ENCODE measurements around the gene DCT.

Gene DCT

GRCh38 chr13:94395860-94396259 is 83.6 kb downstream of the DCT start:
- peak; percentile 16 for DNase-seq (ENCODE audit: low spot score)

GRCh38 chr13:94394723-94395122 is 84.8 kb downstream of the DCT start:
- no peak for DNase-seq (ENCODE audit: low spot score)

GRCh38 chr13:94390881-94391280 is 88.6 kb downstream of the DCT start:
- no peak for DNase-seq (ENCODE audit: low spot score)

DNA sequence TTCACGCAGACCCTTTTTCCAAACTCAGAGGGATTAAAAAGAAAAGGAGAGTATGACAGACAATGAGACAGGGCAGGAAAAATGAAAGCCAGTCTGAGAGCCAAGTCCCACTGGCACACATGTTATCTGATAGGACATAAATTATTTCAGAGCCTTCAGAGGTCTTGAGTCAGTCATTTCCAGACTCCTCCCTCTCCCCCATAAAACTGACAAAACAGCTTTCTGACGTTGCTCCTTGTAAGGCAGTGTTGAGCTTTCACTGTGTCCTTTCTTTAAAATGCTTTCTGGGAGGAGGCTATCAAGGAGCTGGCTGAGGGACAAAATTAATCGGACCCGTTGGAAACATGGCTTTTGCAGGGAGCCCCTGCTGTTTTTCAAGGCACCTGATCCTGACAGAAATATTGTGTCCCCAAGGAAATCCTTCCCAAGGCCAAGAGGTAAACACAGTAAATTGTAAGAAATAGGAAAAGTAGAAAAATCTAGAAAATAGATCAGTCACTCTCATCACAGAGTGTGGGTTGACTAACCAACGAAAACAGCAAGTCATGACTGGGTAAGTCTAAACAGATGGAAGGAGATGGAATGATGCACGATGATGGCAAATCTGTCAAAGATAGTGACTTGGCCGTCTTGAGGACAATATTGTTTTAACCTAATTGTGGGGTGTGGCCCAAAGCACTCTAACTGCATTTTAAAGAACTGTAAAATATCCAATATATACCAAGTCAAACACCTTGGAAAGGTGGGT is 89.7 kb downstream of the DCT start:
- no peak for DNase-seq (ENCODE audit: low spot score)

DNA sequence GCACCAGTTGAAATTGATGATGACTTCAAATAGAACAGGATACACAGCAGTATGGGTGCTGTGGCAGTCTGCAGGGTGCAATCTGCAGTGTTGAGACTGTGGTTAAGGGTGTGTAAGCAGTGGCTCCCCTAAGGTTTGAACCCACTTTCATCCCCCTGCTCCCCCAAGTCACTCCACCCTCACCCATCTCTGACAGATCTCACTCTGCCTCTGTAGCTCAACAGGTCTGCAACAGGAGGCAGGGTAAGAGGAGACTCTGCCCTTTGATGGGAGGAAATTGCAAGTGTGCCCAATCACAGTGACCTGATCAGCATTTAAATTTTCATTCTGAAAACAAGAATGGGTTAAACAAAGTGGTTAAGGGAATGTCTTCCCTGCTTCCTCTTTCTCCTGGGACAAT is 92.4 kb downstream of the DCT start:
- DNase-seq (ENCODE audit: low spot score) = no peak

Data from NAMALWA (cell line).